Measurements from ENCODE around the gene ZNF506.
"Not testable (repeated sequence)": the region's sequence is repeated elsewhere in the genome, so short reads cannot be mapped to it uniquely, and the experiment has no call there.

Gene ZNF506

DNA sequence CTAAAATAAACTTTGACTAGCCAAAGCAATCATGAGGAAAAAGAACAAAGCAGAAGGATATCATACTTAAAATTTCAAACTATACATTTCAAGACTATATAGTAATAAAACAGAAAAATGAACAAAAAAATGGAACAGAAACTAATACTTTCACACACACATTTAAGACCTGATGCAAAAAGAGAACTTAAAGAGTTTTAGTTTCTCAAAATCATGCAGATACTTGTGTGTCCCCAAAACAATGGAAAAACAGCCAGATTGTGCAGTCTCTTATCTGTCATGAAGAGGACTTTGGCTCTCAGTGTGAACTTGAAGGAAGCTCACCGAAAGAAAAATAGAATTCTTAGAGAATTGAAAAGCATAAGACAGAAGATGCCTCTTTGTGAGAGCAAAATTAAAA, 16.1 kb downstream of the ZNF506 start:
- H3K27ac ChIP-seq, result no peak overlapping the region
- TF ChIP-seq, protein P1, sequence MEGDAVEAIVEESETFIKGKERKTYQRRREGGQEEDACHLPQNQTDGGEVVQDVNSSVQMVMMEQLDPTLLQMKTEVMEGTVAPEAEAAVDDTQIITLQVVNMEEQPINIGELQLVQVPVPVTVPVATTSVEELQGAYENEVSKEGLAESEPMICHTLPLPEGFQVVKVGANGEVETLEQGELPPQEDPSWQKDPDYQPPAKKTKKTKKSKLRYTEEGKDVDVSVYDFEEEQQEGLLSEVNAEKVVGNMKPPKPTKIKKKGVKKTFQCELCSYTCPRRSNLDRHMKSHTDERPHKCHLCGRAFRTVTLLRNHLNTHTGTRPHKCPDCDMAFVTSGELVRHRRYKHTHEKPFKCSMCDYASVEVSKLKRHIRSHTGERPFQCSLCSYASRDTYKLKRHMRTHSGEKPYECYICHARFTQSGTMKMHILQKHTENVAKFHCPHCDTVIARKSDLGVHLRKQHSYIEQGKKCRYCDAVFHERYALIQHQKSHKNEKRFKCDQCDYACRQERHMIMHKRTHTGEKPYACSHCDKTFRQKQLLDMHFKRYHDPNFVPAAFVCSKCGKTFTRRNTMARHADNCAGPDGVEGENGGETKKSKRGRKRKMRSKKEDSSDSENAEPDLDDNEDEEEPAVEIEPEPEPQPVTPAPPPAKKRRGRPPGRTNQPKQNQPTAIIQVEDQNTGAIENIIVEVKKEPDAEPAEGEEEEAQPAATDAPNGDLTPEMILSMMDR (conservative IDR thresholded peaks at IDR 0.05), result no peak

DNA sequence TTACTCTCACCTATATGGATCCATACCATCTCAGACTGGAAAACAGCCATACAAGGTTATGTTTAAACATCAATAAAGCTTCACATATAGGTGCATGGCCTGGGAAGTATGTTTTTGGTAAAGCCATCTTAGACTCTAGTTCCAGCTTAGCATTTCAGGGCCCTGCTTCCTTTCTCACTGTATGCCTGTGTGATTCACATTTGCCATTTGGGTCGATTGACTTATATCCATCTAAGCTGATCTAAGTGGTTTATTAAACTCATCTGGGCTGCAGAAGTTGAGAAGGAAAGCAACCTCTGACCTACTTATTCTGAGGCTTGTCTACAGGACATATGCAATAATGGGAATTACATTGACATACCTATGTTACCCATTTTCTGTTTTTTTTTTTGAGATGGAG, 33.5 kb downstream of the ZNF506 start:
- H3K27ac ChIP-seq, result no peak overlapping the region
- TF ChIP-seq, protein P1 (conservative IDR thresholded peaks at IDR 0.05), result no peak

DNA sequence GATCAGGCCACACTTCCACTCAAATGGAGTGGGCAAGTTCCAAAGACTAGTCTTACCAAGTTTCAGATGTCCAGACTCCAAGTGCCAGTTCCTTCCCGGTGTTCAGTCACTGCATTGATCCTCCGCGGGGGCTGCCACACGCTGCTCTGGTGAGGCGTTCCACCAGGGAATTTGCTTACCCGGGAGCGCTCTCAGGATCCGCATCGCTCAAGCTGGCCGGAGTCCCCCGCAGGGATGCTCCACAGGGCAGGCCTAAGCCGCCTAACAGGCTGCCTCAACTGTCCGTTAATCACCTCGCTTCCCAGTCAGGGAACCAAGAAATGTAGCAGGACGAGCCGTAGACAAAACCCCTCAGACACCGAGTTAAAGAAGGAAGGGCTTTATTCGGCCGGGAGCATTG, 36.1 kb downstream of the ZNF506 start:
- H3K27ac ChIP-seq, result not testable (repeated sequence)

DNA sequence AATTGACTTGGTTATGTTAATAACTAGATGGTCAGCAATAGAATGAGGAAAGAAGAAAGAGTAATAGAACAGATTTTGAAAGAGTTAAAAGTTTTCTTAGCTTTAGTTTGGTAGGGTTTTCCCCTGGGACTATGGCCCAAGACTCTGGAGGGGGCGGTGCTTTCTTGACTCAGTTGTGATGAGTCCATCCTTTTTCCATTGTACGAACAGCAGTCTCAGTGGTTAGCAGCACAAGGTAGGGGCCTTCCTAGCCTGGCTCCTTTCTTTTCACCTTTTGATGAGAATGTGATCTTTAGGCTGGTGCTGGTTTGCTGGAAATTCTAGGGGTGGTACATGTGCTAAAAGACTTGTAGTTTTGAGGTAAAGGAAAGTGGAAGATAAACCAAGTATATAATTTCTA, 38.8 kb downstream of the ZNF506 start:
- TF ChIP-seq, protein P1 (conservative IDR thresholded peaks at IDR 0.05), result no peak

DNA sequence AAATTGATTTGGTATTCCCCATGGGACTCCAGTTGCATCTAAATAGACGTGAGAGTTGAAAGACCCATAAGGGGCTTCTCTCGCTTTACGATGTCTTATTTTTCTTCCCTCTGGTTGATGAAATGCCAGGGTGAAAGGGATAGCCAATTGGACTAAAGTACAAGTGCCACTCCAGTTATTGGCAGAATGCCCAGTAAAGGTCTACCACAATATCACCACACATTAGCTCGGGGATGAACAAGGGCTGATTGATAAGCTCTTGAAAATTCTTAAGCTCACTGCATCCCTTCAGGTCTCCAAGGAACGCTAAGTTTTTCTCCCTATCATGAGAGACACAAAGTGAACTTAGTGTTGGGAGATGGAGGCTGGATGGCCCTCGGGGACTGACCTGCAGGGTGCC, 39.8 kb downstream of the ZNF506 start:
- not testable (repeated sequence) for H3K27ac ChIP-seq

More for the DNA sequence above, 38.8 kb downstream of the ZNF506 start:
- no peak overlapping the region for H3K27ac ChIP-seq

DNA sequence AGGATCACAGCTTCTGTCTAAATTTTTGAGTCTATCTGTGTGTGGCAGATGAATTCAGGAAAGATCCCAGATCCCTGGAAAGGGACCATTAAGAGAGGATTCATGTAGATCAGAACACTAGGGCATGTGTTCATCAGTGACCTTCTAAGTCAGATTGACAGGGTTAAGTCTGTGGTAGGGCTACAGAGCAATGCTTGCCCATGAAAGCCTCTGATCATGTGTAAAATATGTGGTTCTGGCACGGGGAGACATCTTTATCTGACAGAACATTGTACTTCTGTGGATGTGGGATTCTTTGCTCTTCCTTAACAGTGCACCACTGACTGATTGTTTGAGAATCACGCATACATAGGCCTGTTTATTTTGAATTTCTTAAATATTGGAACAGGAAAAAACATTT, 42.9 kb downstream of the ZNF506 start:
- TF ChIP-seq, protein P1 (conservative IDR thresholded peaks at IDR 0.05), result no peak

DNA sequence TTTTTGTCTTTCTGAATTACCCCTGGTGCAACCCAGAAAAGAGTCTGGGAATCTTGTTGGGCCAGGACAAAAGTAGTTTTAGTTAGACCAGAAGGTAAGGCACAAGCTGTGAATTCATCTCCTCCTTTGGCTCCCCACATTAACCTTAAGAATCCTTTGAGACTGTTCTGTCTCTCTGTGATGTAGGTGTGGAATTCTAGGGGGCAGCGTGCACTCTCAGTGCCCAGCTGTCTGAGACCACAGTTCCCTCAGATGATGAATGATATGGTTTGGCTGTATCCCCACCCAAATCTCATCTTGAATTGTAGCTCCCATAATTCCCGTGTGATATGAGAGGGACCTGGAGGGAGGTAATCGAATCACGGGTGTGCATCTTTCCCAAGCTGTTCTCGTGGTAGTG, 43.9 kb downstream of the ZNF506 start:
- H3K27ac ChIP-seq, result peak overlapping the region; percentile 70; the same call in 1 of the 2 replicates
- TF ChIP-seq, protein P1 (conservative IDR thresholded peaks at IDR 0.05), result no peak

More for the DNA sequence above, 42.9 kb downstream of the ZNF506 start:
- H3K27ac ChIP-seq, result no peak overlapping the region

DNA sequence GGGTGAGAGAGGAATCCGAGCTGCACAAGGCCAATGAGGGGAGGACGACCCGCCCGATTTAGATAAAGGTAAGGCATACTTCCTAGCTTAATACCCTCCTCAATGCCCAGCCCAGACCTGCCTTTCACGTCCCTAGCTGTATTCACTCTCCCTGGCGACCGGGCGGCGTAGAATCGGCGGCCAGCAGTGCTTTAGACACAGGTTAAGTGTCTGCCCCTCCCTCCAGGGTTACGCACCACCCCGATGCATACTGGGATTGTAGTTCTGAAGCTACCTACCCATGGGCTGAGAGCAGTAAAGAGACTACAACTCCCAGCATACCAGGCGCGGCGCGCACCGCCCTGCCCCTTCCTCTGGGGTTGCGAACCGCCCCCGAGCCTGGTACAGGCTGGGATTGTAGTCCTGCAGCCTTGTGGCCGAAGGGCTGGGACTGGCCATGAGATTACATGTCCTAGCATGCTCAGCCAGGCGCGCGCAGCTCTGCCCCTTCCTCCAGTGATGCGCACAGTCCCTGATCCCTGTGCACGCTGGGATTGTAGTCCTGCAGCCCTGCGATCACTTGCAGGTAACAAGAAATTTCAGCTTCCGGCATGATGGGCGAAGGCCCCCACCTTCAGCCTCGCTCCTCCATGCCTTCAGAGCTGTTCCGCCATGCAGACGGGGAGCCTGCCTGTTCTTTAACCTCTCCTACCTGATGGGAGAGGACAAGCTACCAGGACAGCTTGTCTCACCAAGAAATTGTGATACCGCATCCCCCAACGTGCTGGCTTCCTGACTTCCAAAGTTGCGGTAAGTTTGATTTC, 45.1 kb downstream of the ZNF506 start:
- peak overlapping the region; percentile 70 for H3K27ac ChIP-seq
- TF ChIP-seq, protein P1 (conservative IDR thresholded peaks at IDR 0.05), result no peak
